Amniotic stem cell (primary cell): ENCODE measurements around the gene TTC12.
A peak's percentile ranks its signal among the peaks of the same experiment; 100 is the strongest.

ENCODE experiments used
- DNase-seq: peaks from one replicate; lab custom pipeline; 2025; lab: John Stamatoyannopoulos, UW

TTC12 gene, protein sequence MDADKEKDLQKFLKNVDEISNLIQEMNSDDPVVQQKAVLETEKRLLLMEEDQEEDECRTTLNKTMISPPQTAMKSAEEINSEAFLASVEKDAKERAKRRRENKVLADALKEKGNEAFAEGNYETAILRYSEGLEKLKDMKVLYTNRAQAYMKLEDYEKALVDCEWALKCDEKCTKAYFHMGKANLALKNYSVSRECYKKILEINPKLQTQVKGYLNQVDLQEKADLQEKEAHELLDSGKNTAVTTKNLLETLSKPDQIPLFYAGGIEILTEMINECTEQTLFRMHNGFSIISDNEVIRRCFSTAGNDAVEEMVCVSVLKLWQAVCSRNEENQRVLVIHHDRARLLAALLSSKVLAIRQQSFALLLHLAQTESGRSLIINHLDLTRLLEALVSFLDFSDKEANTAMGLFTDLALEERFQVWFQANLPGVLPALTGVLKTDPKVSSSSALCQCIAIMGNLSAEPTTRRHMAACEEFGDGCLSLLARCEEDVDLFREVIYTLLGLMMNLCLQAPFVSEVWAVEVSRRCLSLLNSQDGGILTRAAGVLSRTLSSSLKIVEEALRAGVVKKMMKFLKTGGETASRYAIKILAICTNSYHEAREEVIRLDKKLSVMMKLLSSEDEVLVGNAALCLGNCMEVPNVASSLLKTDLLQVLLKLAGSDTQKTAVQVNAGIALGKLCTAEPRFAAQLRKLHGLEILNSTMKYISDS

DNA sequence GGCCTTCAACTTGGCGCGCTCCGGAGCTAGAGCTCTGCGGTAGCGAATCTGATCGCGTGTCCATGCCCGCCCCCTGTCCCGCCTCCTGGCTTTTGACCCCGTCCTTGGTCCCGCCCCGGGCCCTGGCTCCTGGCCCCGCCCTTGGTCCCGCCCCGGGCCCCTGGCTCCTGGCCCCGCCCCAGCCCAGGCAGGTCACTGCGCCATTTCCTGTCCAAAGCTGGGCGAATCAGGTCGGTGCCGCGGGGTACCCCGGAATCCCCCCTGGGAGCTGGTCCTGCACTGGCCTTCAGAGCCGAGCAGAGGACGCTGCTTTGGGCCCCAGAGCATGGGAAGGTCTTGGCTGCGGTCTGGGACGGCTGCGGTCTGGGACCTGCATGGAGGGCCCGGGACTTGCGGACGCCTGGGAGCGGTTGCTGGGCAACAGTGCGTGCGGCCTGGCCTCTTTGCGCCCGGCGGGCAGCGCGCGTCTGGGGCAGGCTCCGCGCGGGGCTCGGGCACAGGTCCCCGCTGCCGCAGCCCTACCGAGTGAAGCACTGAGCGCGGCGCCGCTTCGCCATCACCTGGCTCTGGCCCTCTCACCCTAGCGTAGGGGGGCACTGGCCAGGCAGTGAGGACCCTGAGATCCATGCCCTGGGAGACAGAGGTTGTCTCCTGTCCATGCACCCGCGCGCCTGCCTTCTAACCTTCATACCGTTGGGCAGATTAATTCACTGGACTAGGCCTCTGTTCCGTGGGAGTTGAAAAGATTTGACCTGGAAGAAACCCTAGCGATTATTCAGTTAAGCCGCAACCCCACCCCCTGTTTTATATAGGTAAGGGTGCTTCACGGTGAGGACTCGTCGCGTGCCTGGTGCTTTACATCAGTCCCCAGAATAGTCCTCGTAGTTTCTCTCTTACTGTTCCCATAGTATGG lies at the start of gene TTC12:
TSS of gene TTC12 (plus strand) at position 195 of the 913 bp plus-strand sequence. CDS start 1,675 bp downstream, outside the sequence.
- peak; percentile 78 for DNase-seq

DNA sequence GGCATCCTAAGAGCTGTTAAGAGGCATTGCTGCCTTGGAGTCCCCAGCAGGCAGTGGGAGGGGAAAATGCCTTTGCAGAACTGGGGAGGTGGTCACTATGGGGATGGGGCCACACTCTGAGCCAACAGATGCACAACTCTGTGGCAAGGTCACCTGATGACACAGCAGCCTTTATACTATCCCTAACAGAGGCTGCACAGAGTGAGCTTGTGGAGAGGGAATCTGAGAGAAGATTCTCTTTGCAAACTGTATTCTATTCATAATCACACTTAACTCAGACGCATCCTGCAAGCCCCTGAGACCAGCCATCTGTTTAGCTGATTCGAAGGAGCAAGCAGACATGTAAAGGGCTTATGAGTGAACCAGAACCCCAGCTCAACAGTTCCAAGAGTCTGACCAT lies 49.0 kb upstream of the TTC12 start:
- DNase-seq = no peak

DNA sequence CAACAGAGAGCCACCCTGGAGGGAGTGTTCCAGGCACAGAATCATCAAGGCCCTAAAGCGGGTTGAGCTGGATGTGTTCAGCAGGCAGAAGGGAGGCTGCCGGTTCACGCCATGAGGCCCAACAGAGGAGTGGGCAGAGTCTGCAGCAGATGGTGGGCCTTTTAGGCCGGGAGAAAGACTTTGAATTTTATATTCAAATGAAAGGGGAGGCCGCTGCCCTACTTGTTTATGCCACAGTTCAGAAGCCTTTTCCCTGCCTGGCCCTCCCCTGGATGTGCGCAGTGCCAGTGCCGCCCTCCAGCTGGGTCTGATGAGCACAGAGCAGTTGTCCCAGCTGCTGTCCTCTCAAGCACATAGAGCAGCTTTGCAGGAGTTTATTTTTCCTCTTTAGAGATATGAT lies 46.9 kb upstream of the TTC12 start:
- DNase-seq = no peak

DNA sequence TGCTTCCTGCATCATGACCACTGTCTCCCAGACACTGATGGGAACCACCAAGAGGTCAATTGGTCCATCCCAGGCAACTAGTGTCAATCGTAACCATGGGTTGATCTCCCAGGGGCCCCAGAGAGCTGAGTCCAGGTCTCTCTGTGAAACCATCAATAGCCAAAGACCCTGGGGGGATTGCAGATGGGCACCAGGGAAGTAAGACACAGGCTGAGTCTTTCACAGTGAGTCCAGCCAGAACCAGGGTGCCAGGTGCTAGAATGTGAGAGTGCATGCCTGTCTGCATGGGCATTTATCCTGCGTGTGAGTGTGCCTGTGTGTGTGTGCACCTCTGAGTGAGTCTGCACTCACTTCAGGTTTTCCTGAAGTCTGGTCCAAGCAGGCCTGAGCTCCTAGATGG lies 45.3 kb upstream of the TTC12 start:
- no peak for DNase-seq

DNA sequence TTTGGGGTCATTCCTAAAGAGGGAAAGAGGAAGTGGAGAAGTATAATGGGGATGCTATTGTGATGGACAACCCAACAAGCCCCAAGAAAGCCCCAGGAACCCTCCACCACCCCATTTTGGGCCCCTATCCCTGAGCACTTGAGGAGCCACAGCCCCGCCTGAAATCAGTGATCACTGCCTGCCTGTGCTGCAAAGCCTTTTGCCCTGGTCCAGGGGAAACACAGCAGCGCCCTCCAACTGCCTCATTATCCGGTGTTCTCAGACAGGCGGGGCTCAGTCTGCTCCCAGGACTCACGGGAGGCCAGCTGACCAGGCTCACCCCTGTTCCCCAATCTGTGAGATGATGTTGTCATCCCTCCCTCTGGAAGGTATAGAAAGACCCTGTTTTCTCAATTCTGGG lies 44.7 kb upstream of the TTC12 start:
- no peak for DNase-seq

DNA sequence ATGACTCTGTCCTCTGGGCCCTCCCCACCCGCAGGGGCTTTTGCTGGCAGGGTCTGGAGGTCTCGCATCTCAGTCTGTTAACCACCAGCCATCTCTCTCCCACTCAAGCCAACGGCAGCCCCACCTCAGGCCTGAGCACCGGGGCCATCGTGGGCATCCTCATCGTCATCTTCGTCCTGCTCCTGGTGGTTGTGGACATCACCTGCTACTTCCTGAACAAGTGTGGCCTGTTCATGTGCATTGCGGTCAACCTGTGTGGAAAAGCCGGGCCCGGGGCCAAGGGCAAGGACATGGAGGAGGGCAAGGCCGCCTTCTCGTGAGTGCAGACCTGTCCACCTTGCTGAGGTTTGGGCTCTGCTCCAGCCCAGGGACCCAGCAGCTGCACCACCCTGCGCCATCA lies 44.3 kb upstream of the TTC12 start:
- no peak for DNase-seq

DNA sequence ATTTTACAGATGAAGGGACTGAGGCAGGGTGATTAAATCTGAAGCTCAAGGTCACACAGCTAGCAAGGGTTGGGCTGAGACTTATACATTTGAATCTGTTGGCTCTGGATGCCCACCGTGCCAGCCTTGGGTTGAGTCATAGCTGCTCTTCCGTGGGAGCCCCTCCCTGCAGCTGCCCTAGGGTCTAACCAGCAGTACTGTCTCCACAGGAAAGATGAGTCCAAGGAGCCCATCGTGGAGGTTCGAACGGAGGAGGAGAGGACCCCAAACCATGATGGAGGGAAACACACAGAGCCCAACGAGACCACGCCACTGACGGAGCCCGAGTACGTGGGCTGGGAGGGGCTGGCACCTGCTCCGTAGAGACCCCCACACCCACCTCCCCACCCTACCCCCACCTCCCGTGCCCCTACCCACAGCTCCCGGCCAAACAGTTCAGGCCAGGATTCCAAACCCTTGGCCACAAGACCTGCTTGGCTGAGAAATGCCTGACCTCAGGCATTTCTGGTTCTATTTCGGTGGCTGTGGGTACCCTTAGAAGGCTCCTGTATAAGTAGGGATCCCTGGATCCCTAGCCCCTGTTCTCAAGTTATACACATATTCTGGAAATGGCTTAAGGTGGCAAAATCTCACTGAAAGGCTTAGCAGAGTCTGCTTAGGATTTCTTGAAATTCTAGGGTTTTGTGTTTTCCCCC lies 42.7 kb upstream of the TTC12 start:
- no peak for DNase-seq

DNA sequence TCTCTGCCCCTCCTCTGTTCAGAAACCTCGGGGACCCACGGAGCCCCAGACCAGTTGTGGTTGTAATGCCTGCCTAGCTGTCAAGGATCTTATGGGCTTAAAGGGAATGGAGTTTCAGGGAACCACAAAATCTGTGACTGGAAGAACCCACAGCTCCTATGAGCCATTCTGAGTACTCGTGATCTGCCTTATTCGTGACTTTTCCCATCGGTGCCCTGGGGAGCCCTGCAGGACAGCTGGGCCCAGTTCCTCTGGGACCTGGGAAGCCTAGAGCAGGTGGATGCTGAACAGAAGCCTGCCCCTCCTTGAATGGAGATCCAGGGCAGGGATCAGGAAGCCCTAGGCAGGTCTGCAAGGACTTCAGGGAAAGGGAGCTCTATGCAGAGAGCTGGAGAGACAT lies 42.1 kb upstream of the TTC12 start:
- no peak for DNase-seq

DNA sequence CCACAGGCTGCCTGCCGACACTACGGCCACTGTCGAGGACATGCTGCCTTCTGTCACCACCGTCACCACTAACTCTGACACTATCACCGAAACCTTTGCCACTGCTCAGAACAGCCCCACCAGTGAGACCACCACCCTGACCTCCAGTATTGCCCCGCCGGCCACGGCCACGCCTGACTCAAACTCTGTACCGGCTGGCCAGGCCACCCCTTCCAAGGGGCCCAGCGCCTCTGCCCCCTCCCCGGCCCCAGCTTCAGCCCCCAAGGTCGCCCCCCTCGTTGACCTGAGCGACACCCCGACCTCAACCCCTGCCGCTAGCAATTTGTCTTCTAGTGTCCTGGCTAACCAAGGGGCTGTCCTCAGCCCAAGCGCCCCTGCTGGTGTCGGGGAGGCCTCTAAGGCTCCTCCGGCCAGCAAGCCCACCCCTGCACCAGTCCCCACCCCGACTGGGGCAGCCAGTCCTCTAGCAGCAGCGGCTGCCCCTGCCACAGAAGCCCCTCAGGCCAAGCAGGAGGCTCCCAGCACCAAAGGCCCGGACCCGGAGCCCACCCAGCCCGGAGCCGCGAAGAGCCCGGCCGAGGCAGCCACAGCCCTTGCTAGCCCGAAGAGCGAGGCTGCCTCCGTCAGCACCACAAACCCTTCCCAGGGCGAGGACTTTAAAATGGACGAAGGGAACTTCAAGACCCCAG lies 41.3 kb upstream of the TTC12 start:
- DNase-seq = no peak

DNA sequence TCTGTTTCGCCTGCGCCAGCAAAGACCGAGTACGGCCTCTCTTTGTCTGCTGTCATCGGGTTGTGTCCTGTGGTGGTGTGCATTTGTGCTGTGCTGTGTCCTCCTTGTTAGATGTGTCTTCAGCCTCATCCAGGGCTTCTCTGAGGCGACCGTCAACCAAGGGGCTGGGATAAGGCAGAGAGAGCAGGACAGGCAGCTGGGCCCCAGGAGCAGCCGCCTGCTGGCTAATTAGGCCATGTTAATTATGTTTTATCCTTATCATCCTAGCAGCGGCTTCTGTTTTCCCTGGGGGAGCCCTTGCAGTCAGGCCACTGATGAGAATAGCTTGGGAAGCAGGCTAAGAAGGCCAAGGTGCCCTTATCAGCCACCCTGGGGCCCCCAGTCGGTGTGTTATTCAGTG lies 40.7 kb upstream of the TTC12 start:
- no peak for DNase-seq

DNA sequence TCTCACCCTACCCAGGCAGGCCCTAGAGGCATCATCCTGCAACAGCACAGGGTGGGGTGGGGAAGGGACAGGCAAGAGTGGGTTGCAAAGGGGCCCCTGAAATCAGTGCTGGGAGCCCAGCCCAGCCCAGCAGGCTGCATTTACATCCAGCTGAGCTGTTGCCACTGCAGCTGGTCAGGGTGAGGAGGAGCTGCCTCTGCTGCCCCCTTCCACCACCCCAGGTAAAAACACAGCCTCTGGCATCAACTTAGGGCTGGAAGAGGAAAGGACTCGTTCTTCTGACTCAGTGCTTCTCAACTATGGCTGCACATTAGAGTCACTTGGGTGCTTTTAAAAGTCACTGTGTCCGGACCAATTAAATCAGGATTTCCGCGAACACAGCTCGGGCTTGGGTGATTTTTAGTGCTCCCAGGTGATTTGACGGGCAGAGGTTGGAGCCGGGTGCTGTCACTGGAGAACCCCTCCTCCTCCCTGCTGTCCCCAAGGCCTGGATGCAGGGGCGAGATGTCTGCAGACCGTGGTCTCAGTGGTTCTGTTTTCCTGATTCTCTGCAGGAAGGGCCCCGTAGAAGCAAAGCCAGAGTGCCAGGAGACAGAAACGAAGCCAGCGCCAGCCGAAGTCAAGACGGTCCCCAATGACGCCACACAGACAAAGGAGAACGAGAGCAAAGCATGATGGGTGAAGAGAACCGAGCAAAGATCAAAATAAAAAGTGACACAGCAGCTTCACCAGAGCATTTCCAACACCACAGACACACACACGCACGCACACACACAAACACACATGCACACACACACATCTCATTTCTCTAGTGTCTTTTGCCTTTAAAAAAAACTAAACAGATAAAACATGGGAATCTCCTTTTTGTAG lies 39.4 kb upstream of the TTC12 start:
- DNase-seq = no peak

DNA sequence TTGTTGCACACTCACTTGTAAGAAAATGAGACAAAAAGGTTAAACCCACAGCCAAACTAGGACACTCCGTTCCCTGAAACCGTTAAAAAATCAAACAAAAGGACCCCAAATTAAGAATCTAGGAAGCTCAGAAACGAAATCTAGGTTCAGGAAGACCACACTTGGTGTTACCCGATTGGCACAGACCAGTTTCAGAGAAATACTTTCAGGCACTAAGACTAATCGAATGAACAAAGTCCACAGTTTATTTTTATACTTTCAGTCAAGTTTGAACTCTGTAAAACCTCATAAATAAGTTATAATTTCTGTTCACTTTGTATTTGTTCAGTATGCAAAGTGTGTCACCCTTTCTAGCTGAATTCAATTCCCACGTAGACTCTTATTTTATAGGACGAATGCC lies 38.8 kb upstream of the TTC12 start:
- DNase-seq = no peak

DNA sequence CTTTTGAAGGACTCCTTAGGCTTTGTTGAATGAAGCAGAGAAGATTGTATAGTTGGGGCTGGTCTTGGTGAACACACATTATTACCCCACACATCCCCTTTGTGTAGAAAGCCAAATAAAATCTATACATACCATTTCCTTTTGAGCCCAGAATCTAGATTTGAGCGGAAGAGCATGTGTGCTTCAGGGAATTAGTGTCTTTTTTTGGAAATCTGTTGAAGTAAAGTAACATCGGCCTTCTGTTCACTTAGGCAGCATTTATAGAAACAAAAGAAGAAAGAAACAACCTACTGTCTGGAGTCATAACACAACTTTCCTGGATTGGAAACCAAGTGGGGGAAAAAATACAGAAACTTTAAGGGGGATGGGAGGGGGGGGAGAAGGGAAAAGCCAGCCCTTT lies 37.9 kb upstream of the TTC12 start:
- no peak for DNase-seq

DNA sequence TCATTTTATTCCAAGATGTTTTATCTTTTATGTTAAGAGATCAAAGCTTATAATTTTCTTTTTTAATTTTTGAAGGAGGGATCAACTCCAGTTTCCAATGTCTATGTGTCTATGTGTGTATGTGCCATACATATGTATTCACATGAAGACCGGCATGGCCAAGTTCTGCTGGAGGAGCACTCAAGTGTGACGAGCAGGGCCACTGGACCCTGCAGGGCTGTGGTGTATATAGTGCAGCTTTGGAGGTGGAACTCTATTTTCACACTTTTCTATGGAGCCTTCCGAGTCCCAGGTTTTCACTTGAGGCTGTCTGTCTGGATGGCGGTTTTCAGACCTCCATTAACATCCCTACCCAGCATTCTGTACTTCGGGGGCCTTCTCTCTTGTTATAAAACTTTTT lies 36.5 kb upstream of the TTC12 start:
- DNase-seq = no peak

DNA sequence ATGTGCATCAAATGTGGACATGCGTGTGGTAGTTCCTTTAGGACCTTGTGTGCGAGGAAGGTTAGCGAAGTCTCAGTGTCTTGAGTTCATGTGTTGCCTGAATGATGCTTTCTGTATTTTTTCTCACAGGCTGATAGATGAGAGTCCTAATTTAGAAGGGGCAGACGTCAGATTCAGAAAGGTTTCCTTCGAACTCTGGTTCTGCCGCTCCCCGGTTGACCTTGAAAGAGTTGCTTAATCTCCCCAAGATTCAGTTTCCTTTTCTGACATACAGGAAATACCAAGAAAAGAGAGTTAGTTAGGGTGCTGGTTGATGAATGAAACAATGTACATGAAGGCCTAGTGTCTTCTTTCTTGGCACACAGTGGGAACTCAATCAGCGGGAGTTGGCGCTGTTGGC lies 35.9 kb upstream of the TTC12 start:
- DNase-seq = no peak

DNA sequence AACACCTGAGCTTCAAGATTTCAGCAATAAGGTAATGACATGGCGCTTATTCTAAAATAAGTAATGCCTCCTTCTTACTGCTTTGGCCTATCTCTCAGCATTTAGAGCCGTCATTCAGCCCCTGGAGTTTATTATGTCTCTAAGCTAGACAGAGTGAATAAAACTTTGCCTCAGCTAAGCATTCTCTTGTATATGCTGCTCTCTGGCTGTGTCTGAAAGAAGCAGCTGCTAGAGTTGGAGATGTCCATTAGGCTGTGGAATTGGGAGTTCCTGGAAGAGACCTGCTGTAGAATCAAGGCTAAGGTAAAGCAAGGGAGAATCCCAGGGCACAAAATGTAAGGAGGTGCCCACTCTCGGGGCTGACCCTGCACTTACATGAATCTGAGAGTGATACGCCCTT lies 35.5 kb upstream of the TTC12 start:
- DNase-seq = no peak

DNA sequence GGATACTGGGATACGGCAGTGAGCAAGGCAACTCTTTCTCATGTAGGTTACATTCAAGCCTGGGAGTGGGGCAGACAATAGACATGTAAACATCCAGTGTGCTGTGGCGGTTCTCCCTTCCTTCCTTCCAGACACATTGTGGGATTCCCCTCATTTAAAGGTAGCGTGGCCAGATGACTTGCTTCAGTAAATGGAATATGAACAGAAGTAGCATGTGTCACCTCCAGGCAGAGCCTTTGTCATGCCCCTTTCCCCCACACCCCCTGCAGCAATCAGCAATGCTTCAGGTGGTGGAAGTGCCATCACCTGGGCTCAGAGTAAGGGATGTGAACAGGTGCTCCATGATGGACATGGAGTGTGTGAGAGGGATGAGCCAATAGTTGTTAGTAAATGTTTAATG lies 34.8 kb upstream of the TTC12 start:
- DNase-seq = no peak

DNA sequence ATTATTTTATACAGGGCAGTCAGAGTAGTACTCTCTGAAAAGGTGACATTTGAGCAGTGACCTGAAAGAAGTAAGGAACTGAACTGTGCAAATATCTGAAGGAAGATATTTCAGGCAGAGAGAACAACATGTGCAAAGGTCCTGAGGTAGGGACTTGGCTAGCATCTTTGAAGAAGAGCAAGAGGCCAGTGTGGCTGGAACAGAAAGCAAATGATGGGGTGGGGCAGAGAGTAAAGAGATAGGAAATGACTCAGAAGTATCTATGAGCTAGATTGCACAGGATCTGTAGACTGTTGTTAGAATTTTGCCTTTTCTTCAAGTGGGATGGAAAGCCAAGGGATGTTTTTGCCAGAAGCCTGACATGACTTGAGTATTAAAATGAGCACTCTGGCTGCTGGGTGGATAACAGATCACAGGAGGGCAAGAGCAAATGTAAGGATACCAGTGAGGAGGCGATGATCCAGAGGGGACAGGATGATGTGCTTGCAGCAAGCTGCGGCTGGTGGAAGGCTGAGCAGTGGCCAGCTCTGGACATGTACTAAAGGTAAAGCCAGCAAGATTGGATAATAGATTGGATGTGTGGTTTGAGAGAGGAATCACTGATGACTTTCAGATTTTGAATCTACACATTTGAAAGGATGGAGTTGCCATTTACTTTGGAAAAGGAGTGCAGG lies 33.2 kb upstream of the TTC12 start:
- no peak for DNase-seq

DNA sequence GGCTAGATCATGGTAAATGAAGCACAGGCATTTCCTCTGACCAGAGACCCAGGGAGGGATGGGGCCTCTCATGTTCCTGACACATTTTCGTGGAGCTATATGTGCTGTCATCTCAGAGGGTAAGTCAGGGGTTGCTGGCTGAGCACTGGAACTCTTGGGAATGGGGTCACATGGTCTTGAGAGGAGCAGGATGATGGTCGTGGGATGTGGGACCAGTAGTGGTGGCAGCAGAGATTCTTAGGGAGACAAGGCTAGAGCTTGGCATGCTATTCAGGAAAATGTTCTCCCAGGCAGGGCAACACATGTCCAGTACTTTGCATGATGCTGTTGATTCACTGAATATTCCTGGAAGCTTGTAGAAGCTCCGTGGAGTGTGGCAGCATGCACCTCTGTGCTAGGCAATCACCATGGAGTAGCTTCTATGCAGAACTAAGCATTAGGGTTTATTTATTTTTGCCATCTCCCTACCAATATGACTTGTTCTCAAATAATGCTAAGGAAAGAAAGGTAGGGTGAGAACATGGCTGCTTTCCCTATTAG lies 31.4 kb upstream of the TTC12 start:
- DNase-seq = no peak

DNA sequence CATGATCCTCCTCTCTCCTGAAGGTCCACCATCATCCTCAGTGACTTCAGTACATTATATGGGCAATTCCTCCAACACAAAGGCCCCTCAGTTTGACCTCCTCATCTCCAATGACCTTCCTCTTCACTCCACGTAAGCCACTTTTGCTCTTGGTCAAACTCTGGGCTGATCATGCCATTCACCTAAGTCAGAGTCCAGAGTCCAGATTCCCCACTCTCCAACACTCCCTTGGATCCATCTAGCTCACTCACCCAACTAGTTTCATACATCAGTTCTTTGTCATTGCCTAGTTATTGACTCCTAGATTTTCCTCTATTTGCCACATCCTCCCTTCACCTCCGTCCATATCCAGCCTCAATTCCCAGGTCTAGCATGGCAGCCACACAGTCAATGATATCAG lies 30.5 kb upstream of the TTC12 start:
- no peak for DNase-seq
